Mesenchymal stem cell (in vitro differentiated cells and primary cell): ENCODE results near the gene EEA1.

Source experiments
- DNase-seq: peaks from one replicate; pipeline ENCODE4 v3.0.0-alpha.2; 2013
- H2AFZ ChIP-seq: one replicate; pipeline ENCODE4 v1.6.1; 2013; ENCODE audit warnings: low read depth, mild to moderate bottlenecking, control low read depth, inconsistent platforms, low read length, moderate library complexity
- H2AK5ac ChIP-seq: 2 replicates; pipeline ENCODE4 v1.6.1; 2013; ENCODE audit warnings: low read length, moderate library complexity, mild to moderate bottlenecking, inconsistent platforms; ENCODE audit not compliant: severe bottlenecking
- H2BK120ac ChIP-seq: one replicate; pipeline ENCODE4 v1.6.1; 2013; ENCODE audit warnings: low read depth, mild to moderate bottlenecking, inconsistent platforms, low read length, moderate library complexity
- H2BK12ac ChIP-seq, 2 experiments: one replicate each; pipeline ENCODE4 v1.6.1; 2013; ENCODE audit warnings: inconsistent platforms in 2 of 2, low read length in 2 of 2, mild to moderate bottlenecking in 2 of 2, moderate library complexity in 2 of 2, control low read depth in 1 of 2
- H2BK15ac ChIP-seq: one replicate; pipeline ENCODE4 v1.6.1; 2013; ENCODE audit warnings: mild to moderate bottlenecking, low read depth, inconsistent platforms; ENCODE audit not compliant: poor library complexity, severe bottlenecking
- H2BK5ac ChIP-seq: 2 replicates; pipeline ENCODE4 v1.6.1; 2013; ENCODE audit warnings: low read depth, mild to moderate bottlenecking, low read length, control low read depth, inconsistent platforms; ENCODE audit not compliant: poor library complexity, severe bottlenecking
- H3K14ac ChIP-seq, 2 experiments: one replicate each; pipeline ENCODE4 v1.6.1; 2013; ENCODE audit warnings: inconsistent platforms in 2 of 2, low read length in 2 of 2, control low read depth in 1 of 2, mild to moderate bottlenecking in 1 of 2, moderate library complexity in 1 of 2
- H3K18ac ChIP-seq, 2 experiments: one replicate each; pipeline ENCODE4 v1.6.1; 2013; ENCODE audit warnings: inconsistent platforms in 2 of 2, low read length in 2 of 2, control low read depth in 1 of 2, low read depth in 1 of 2, mild to moderate bottlenecking in 1 of 2
- H3K23ac ChIP-seq, 2 experiments: one replicate each; pipeline ENCODE4 v1.6.1; 2013; ENCODE audit warnings: inconsistent platforms in 2 of 2, low read length in 2 of 2, mild to moderate bottlenecking in 2 of 2, moderate library complexity in 2 of 2, control low read depth in 1 of 2
- H3K27ac ChIP-seq: 2 replicates; pipeline ENCODE4 v1.5.1; 2013; ENCODE audit warnings: mild to moderate bottlenecking, moderate library complexity, low read length, control low read depth, inconsistent platforms; ENCODE audit not compliant: poor library complexity, severe bottlenecking
- H3K27me3 ChIP-seq, 2 experiments: 2 replicates each; pipeline versions ENCODE4 v1.6.1 to v1.7.0; 2013; ENCODE audit warnings: low read length in 2 of 2, mild to moderate bottlenecking in 2 of 2, moderate library complexity in 2 of 2, control low read depth in 1 of 2, inconsistent platforms in 1 of 2; ENCODE audit not compliant: control insufficient read depth in 1 of 2, insufficient read depth in 1 of 2
- H3K36me3 ChIP-seq, 2 experiments: 2 replicates each; pipeline versions ENCODE4 v1.6.1 to v1.7.0; 2013; ENCODE audit warnings: low read length in 2 of 2, control low read depth in 1 of 2, inconsistent platforms in 1 of 2, low read depth in 1 of 2, mild to moderate bottlenecking in 1 of 2; ENCODE audit not compliant: insufficient read depth in 2 of 2, control insufficient read depth in 1 of 2
- H3K4ac ChIP-seq, 2 experiments: one replicate each; pipeline ENCODE4 v1.6.1; 2013; ENCODE audit warnings: inconsistent platforms in 2 of 2, low read length in 2 of 2, mild to moderate bottlenecking in 2 of 2, moderate library complexity in 2 of 2, control low read depth in 1 of 2, low read depth in 1 of 2
- H3K4me1 ChIP-seq: 2 replicates; pipeline ENCODE4 v1.6.1; 2013; ENCODE audit warnings: low read depth, low read length, control low read depth; ENCODE audit not compliant: control insufficient read depth, insufficient read depth
- H3K4me2 ChIP-seq: 2 replicates; pipeline ENCODE4 v1.6.1; 2013; ENCODE audit warnings: low read length, mild to moderate bottlenecking, inconsistent platforms; ENCODE audit not compliant: poor library complexity, severe bottlenecking
- H3K4me3 ChIP-seq, 2 experiments: 2 replicates each; pipeline versions ENCODE4 v1.5.1 to v1.7.0; 2013; ENCODE audit warnings: low read length in 2 of 2, mild to moderate bottlenecking in 2 of 2, control low read depth in 1 of 2, low read depth in 1 of 2; ENCODE audit not compliant: insufficient read depth in 1 of 2
- H3K79me1 ChIP-seq: replicated peaks from 2 replicates; pipeline ENCODE4 v1.6.1; 2013; ENCODE audit warnings: mild to moderate bottlenecking, control low read depth, low read length, inconsistent platforms; ENCODE audit not compliant: poor library complexity, severe bottlenecking
- H3K9ac ChIP-seq: 2 replicates; pipeline ENCODE4 v1.7.0; 2013; ENCODE audit warnings: mild to moderate bottlenecking, low read length, moderate library complexity
- H3K9me3 ChIP-seq: 2 replicates; pipeline ENCODE4 v1.7.0; 2013; ENCODE audit warnings: mild to moderate bottlenecking, low read length; ENCODE audit not compliant: control insufficient read depth
- H4K8ac ChIP-seq: one replicate; pipeline ENCODE4 v1.6.1; 2013; ENCODE audit warnings: inconsistent platforms, mild to moderate bottlenecking, low read length, moderate library complexity
- H4K91ac ChIP-seq: one replicate; pipeline ENCODE4 v1.6.1; 2013; ENCODE audit warnings: mild to moderate bottlenecking, low read length, inconsistent platforms
- WGBS: methylation state at CpG from one replicate; pipeline ENCODE4 v1.1.7; 2013; ENCODE audit warnings: mixed read lengths; 5-methylcytosine and 5-hydroxymethylcytosine counted together

The EEA1 gene

DNA sequence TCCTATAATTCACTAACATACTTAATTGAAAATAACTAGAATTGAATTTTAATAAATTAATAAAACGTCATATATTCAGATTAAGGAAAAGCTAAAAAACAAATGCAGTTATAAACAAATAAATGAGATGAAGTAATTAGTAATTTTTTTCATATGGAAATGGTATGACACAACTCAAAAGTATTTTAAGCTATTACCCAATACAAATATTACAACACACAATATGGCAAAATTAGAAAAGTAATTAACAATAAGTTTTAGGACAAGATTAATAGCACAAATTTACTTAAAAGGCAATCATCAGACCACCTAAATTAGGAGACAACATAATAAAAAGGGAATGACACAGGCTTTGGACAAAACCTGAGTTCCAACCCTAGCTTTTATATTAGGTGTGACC lies 81.7 kb downstream of the EEA1 start:
- Histone ChIP-seq H2AFZ (no peak overlapping the region), H3K23ac (no peak overlapping the region), H2BK15ac (no peak overlapping the region), H4K91ac (no peak overlapping the region), H3K4ac (no peak overlapping the region), H3K79me1 (peaks cover 4% of the 10 kb centered on the region), H3K9me3 (no peaks in the 10 kb centered on the region), H2AK5ac (no peak overlapping the region), H3K9ac (peak overlapping the region; percentile 55), H3K14ac (no peak overlapping the region), H2BK120ac (no peak overlapping the region), H3K4me2 (no peak overlapping the region), H2BK12ac (no peak overlapping the region), H3K27ac (no peak overlapping the region), H3K36me3 (peaks cover 3 to 71% of the 10 kb centered on the region in 2 experiments), H3K4me1 (peaks cover 2% of the 10 kb centered on the region), H3K4me3 (no peak overlapping the region), H3K18ac (no peak overlapping the region), H4K8ac (no peak overlapping the region), H3K27me3 (no peaks in the 10 kb centered on the region), H2BK5ac (no peak overlapping the region)
- DNase-seq = no peak
- no CpG with 5 or more reads among the region's 1 CpG for WGBS

DNA sequence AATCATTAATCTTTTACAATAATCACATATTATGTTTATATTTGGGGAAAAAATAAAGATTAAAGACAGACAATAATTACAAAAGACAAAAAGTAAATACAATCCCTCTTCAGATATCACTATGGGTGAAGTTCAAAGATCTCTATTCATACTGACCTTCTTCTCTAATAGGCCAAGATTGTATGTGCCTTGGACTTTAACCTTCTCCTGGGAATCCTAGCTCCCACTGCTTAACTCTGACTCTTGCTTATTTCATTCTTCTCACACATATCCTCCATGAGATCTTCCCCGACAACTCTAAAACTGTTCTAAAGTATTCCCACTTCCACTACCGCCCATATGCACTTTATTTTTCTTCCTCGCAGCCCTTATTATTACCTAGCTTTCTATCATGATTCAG lies 83.8 kb downstream of the EEA1 start:
- Histone ChIP-seq H2AFZ (no peak overlapping the region), H3K18ac (no peak overlapping the region), H3K27me3 (no peaks in the 10 kb centered on the region), H2BK120ac (no peak overlapping the region), H3K23ac (no peak overlapping the region), H3K36me3 (peaks cover 4 to 73% of the 10 kb centered on the region in 2 experiments), H4K8ac (no peak overlapping the region), H3K14ac (no peak overlapping the region), H2BK12ac (no peak overlapping the region), H3K4me1 (peaks cover 2% of the 10 kb centered on the region), H3K4ac (no peak overlapping the region), H2BK15ac (no peak overlapping the region), H3K4me3 (no peak overlapping the region), H3K9ac (no peak overlapping the region), H3K79me1 (peaks cover 4% of the 10 kb centered on the region), H3K4me2 (no peak overlapping the region), H2AK5ac (no peak overlapping the region), H4K91ac (no peak overlapping the region), H3K27ac (no peak overlapping the region), H3K9me3 (peaks cover 17% of the 10 kb centered on the region), H2BK5ac (no peak overlapping the region)
- 100% methylated on average over 1 of the region's 3 CpGs for WGBS
- no peak for DNase-seq

DNA sequence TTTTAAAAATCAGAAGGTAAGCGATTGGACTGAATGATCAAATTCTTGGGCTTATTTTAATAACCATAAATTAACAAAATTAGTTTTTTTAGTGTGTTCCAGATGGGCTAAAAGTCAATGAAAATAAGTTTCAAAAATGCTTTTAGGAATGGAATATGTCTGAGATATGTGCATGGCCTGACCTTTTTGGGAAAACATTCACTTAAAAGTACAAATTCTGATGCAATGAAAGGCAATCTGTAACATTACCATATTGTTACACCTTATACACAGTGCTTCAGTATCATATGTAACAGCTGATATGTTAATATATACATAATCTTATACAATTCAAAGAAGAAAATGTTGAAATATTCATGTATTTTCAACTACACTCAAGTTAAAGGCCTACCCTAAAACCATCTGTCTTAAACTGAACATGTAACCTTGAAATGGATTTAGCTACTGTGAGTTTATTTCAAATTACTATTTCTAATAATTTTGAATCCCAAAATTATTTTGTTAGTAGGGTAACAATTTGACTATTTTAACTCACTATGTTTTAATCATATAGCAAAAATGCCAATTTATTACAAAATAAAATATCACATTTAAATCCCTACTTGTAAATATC lies 84.8 kb downstream of the EEA1 start:
- Histone ChIP-seq H3K27ac (no peak overlapping the region), H2BK5ac (no peak overlapping the region), H3K9ac (no peak overlapping the region), H3K4me2 (no peak overlapping the region), H3K18ac (no peak overlapping the region), H3K23ac (no peak overlapping the region), H3K4me3 (no peak overlapping the region), H4K91ac (no peak overlapping the region), H3K27me3 (no peaks in the 10 kb centered on the region), H3K79me1 (peaks cover 4% of the 10 kb centered on the region), H3K4ac (no peak overlapping the region), H2BK15ac (no peak overlapping the region), H4K8ac (no peak overlapping the region), H2AK5ac (no peak overlapping the region), H3K4me1 (peaks cover 2% of the 10 kb centered on the region), H3K9me3 (peaks cover 17% of the 10 kb centered on the region), H2AFZ (no peak overlapping the region), H2BK120ac (no peak overlapping the region), H3K36me3 (peaks cover 6 to 70% of the 10 kb centered on the region in 2 experiments), H3K14ac (no peak overlapping the region), H2BK12ac (no peak overlapping the region)
- DNase-seq = no peak
- WGBS = no CpG with 5 or more reads among the region's 1 CpG

DNA sequence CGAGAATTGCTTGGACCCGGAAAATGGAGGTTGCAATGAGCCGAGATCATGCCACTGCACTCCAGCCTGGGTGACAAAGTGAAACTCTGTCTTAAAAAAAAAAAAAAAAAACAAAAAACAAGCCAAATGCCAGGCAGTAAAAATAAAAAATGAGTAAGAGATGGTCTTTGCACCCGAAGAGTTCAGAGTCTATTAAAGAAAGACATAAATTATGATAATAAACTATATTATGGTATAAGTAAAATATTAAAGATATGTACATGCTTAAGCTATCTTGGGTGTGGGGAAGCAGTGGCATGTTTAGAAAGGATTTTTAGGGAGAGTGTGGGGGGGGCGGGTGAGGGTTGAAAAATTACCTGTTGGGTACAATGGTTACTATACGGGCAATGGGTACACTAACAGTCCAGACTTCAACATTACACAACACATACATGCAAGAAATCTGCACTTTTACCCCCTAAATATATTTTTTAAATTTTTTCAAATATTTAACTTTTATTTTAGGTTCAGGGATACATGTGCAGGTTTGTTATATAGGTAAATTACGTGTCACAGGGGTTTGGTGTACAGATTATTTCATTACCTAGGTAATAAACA lies 99.3 kb downstream of the EEA1 start:
- no peak overlapping the region for H3K14ac ChIP-seq
- H2AFZ ChIP-seq = no peak overlapping the region
- no peak overlapping the region for H3K18ac ChIP-seq
- no peak overlapping the region for H3K9ac ChIP-seq
- no peaks in the 10 kb centered on the region for H3K9me3 ChIP-seq
- peaks cover 1% of the 10 kb centered on the region for H3K79me1 ChIP-seq
- no peak overlapping the region for H3K23ac ChIP-seq
- no peaks in the 10 kb centered on the region for H3K27me3 ChIP-seq
- H4K8ac ChIP-seq = no peak overlapping the region
- H3K36me3 ChIP-seq = peaks cover 7 to 79% of the 10 kb centered on the region in 2 experiments
- H3K27ac ChIP-seq = no peak overlapping the region
- H3K4me2 ChIP-seq = no peak overlapping the region
- DNase-seq = no peak
- WGBS = 100% methylated on average over 3 of the region's 7 CpGs
- H2AK5ac ChIP-seq = no peak overlapping the region
- no peak overlapping the region for H2BK120ac ChIP-seq
- H2BK15ac ChIP-seq = no peak overlapping the region
- no peak overlapping the region for H2BK5ac ChIP-seq
- no peaks in the 10 kb centered on the region for H3K4me1 ChIP-seq
- no peak overlapping the region for H4K91ac ChIP-seq
- no peak overlapping the region for H2BK12ac ChIP-seq
- no peak overlapping the region for H3K4me3 ChIP-seq
- no peak overlapping the region for H3K4ac ChIP-seq
